ENCODE data around the gene CTNNA3.

DNA sequence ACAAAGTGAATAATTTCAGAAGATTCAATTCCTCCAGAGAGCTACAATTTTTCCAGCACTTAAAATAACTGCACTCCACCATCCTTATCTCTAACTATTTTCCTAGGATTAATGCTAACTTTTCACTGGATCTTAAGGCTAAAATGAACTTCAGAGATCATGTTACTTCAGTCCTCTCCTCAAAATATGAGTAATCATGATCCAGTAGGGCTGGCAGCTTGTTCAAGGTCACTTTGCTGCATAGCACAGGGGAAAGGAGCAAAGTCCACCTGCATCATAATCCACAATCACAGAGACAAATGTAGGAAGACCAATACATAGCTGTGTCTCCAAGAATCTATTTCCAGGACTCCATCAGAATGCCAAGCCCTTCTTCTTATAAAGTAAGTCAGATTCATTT, 619.9 kb downstream of the CTNNA3 start:
- TF ChIP-seq, protein P1, sequence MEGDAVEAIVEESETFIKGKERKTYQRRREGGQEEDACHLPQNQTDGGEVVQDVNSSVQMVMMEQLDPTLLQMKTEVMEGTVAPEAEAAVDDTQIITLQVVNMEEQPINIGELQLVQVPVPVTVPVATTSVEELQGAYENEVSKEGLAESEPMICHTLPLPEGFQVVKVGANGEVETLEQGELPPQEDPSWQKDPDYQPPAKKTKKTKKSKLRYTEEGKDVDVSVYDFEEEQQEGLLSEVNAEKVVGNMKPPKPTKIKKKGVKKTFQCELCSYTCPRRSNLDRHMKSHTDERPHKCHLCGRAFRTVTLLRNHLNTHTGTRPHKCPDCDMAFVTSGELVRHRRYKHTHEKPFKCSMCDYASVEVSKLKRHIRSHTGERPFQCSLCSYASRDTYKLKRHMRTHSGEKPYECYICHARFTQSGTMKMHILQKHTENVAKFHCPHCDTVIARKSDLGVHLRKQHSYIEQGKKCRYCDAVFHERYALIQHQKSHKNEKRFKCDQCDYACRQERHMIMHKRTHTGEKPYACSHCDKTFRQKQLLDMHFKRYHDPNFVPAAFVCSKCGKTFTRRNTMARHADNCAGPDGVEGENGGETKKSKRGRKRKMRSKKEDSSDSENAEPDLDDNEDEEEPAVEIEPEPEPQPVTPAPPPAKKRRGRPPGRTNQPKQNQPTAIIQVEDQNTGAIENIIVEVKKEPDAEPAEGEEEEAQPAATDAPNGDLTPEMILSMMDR (IDR thresholded peaks at IDR 0.05; ENCODE audit: extremely low read depth in 1 of 2, insufficient read depth in 1 of 2, low read depth in 1 of 2, low read length in 2 of 2), result no peak
- TF ChIP-seq POLR2A (IDR thresholded peaks at IDR 0.05; ENCODE audit: low read depth, low read length) (no peak), POLR2AphosphoS5 (IDR thresholded peaks at IDR 0.05; ENCODE audit: insufficient read depth, low read depth, low read length) (no peak), EZH2 (IDR thresholded peaks at IDR 0.05; ENCODE audit: borderline replicate concordance, low read depth, low read length, severe bottlenecking) (no peak), JUN (IDR thresholded peaks at IDR 0.05; ENCODE audit: borderline replicate concordance, insufficient read depth, insufficient read length, low read depth) (no peak)
- TF ChIP-seq, protein P2, sequence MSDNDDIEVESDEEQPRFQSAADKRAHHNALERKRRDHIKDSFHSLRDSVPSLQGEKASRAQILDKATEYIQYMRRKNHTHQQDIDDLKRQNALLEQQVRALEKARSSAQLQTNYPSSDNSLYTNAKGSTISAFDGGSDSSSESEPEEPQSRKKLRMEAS (IDR thresholded peaks at IDR 0.05; ENCODE audit: insufficient read depth, insufficient read length), result no peak
